T-helper 17 cell (primary cell): ENCODE results near the gene SLC35G2. TPM values are rescaled to one million over a fixed set of nuclear protein-coding genes. Genes with fewer than 3 reads are reported as not detected.
"Not testable (repeated sequence)": the region's sequence is repeated elsewhere in the genome, so short reads cannot be mapped to it uniquely, and the experiment has no call there.

Experiments
- ATAC-seq: fragments of 150-1000 bp; cut with Tn5 transposase; 2 replicates; pipeline ENCODE4 v1.10.0; 2021; ENCODE audit warnings: mild to moderate bottlenecking, moderate library complexity
- DNase-seq, 3 donors: peaks; one replicate each; pipeline versions ENCODE4 v3.0.0 to v3.0.0-alpha.2; 2020 to 2021
- H3K9me3 ChIP-seq: one replicate; pipeline ENCODE4 v1.7.0; 2013; ENCODE audit warnings: low read length, mild to moderate bottlenecking; ENCODE audit not compliant: control insufficient read depth, poor library complexity, severe bottlenecking
- H3K27ac Mint-ChIP-seq: one replicate; pipeline ENCODE4 v1.8.0; 2022; ENCODE audit warnings: mild to moderate bottlenecking, moderate library complexity, mixed read lengths
- H3K27me3 Mint-ChIP-seq: one replicate; pipeline ENCODE4 v1.8.0; 2022; ENCODE audit warnings: mixed read lengths
- H3K36me3 Mint-ChIP-seq: one replicate; pipeline ENCODE4 v1.8.0; 2022; ENCODE audit warnings: low read depth, mixed read lengths
- H3K4me1 Mint-ChIP-seq: one replicate; pipeline ENCODE4 v1.8.0; 2022; ENCODE audit warnings: mild to moderate bottlenecking, mixed read lengths
- H3K4me3 Mint-ChIP-seq: one replicate; pipeline ENCODE4 v1.8.0; 2022; ENCODE audit warnings: mild to moderate bottlenecking, moderate library complexity, mixed read lengths
- total RNA-seq, 4 donors: library from RNA in 2 of 4; stranded (reverse) in 2 of 4; gene quantifications; one replicate each; pipeline ENCODE4 v1.2.3 and lab custom pipeline; 2022 to 2026

The SLC35G2 gene
- total RNA-seq (under 1 TPM in 1 of 2 donors, not detected in 1; 0.15 TPM), total RNA-seq (lab: John Stamatoyannopoulos, UW) (0 to 0.15 reads per million in 2 donors)

- H3K9me3 ChIP-seq, result peaks cover 4% of the 10 kb centered on the region
- Mint-ChIP-seq H3K4me3 (peak within 1 kb of the TSS; percentile 94), H3K27ac (peak within 1 kb of the TSS; percentile 21), H3K27me3 (peaks cover 40% of the 10 kb centered on the region), H3K4me1 (peaks cover 17% of the 10 kb centered on the region), H3K36me3 (peaks cover 7% of the 10 kb centered on the region)
- ATAC-seq (peak; percentile 63), DNase-seq (peak in 2 of 3 donors; percentile 19 to 23)
Measured at GRCh38 chr3:136818769-136819391, at the start of gene SLC35G2. Gene SLC35G2 (plus strand): TSS chr3:136819126. CDS start chr3:136854461, 35,335 bp downstream.

GRCh38 chr3:136772709-136773108 is 46.2 kb upstream of the SLC35G2 start:
- no peak for DNase-seq
- no peak for ATAC-seq
- Mint-ChIP-seq H3K27ac (no peak overlapping the region), H3K4me3 (no peak overlapping the region), H3K36me3 (no peaks in the 10 kb centered on the region), H3K4me1 (no peaks in the 10 kb centered on the region), H3K27me3 (no peaks in the 10 kb centered on the region)
- no peaks in the 10 kb centered on the region for H3K9me3 ChIP-seq

GRCh38 chr3:136778865-136779264 is 40.1 kb upstream of the SLC35G2 start:
- no peak for ATAC-seq
- no peak for DNase-seq
- H3K27ac Mint-ChIP-seq, result no peak overlapping the region
- H3K4me1 Mint-ChIP-seq, result no peaks in the 10 kb centered on the region
- H3K4me3 Mint-ChIP-seq, result no peak overlapping the region
- no peaks in the 10 kb centered on the region for H3K36me3 Mint-ChIP-seq
- H3K27me3 Mint-ChIP-seq, result no peaks in the 10 kb centered on the region
- no peaks in the 10 kb centered on the region for H3K9me3 ChIP-seq

GRCh38 chr3:136780741-136781140 is 38.2 kb upstream of the SLC35G2 start:
- ATAC-seq (no peak), DNase-seq (no peak)
- no peaks in the 10 kb centered on the region for H3K36me3 Mint-ChIP-seq
- no peaks in the 10 kb centered on the region for H3K4me1 Mint-ChIP-seq
- H3K27ac Mint-ChIP-seq, result no peak overlapping the region
- H3K27me3 Mint-ChIP-seq, result no peaks in the 10 kb centered on the region
- no peaks in the 10 kb centered on the region for H3K9me3 ChIP-seq
- no peak overlapping the region for H3K4me3 Mint-ChIP-seq

GRCh38 chr3:136783708-136784191 is 35.2 kb upstream of the SLC35G2 start:
- no peak for DNase-seq
- Mint-ChIP-seq H3K27ac (no peak overlapping the region), H3K27me3 (no peaks in the 10 kb centered on the region), H3K4me3 (no peak overlapping the region), H3K4me1 (peaks cover 8% of the 10 kb centered on the region), H3K36me3 (no peaks in the 10 kb centered on the region)
- ATAC-seq, result no peak
- no peaks in the 10 kb centered on the region for H3K9me3 ChIP-seq

GRCh38 chr3:136787349-136787748 is 31.6 kb upstream of the SLC35G2 start:
- Mint-ChIP-seq H3K27ac (peak overlapping the region; percentile 9), H3K4me3 (no peak overlapping the region), H3K4me1 (peaks cover 13% of the 10 kb centered on the region), H3K36me3 (no peaks in the 10 kb centered on the region), H3K27me3 (peaks cover 11% of the 10 kb centered on the region)
- no peaks in the 10 kb centered on the region for H3K9me3 ChIP-seq
- peak; percentile 89 for ATAC-seq
- DNase-seq, result no peak

- DNase-seq, result no peak
- Mint-ChIP-seq H3K4me1 (peaks cover 13% of the 10 kb centered on the region), H3K4me3 (no peak overlapping the region), H3K27ac (no peak overlapping the region), H3K27me3 (peaks cover 11% of the 10 kb centered on the region), H3K36me3 (no peaks in the 10 kb centered on the region)
- no peaks in the 10 kb centered on the region for H3K9me3 ChIP-seq
- no peak for ATAC-seq
Measured at GRCh38 chr3:136788154-136788553, 30.8 kb upstream of the SLC35G2 start.

GRCh38 chr3:136789976-136790375 is 28.9 kb upstream of the SLC35G2 start:
- Mint-ChIP-seq H3K36me3 (no peaks in the 10 kb centered on the region), H3K4me3 (no peak overlapping the region), H3K27ac (no peak overlapping the region), H3K4me1 (peaks cover 13% of the 10 kb centered on the region), H3K27me3 (peaks cover 20% of the 10 kb centered on the region)
- DNase-seq (no peak), ATAC-seq (no peak)
- no peaks in the 10 kb centered on the region for H3K9me3 ChIP-seq

- peak overlapping the region; percentile 80 for H3K27ac Mint-ChIP-seq
- H3K27me3 Mint-ChIP-seq, result peaks cover 24% of the 10 kb centered on the region
- peaks cover 13% of the 10 kb centered on the region for H3K4me1 Mint-ChIP-seq
- H3K9me3 ChIP-seq, result no peaks in the 10 kb centered on the region
- ATAC-seq (no peak), DNase-seq (no peak)
- no peaks in the 10 kb centered on the region for H3K36me3 Mint-ChIP-seq
- no peak overlapping the region for H3K4me3 Mint-ChIP-seq
Measured at GRCh38 chr3:136790786-136791185, 28.1 kb upstream of the SLC35G2 start.

- Mint-ChIP-seq H3K27me3 (peaks cover 24% of the 10 kb centered on the region), H3K27ac (no peak overlapping the region), H3K4me1 (peaks cover 4% of the 10 kb centered on the region), H3K4me3 (no peak overlapping the region), H3K36me3 (no peaks in the 10 kb centered on the region)
- DNase-seq (no peak), ATAC-seq (no peak)
- no peaks in the 10 kb centered on the region for H3K9me3 ChIP-seq
Measured at GRCh38 chr3:136792556-136793330, 26.2 kb upstream of the SLC35G2 start.

GRCh38 chr3:136801146-136801545 is 17.8 kb upstream of the SLC35G2 start:
- H3K4me1 Mint-ChIP-seq, ATAC-seq, H3K27me3 Mint-ChIP-seq, H3K4me3 Mint-ChIP-seq, H3K9me3 ChIP-seq, H3K27ac Mint-ChIP-seq, H3K36me3 Mint-ChIP-seq, DNase-seq: not testable (repeated sequence)

GRCh38 chr3:136802481-136802996 is 16.4 kb upstream of the SLC35G2 start:
- ATAC-seq (no peak), DNase-seq (no peak)
- Mint-ChIP-seq H3K4me3 (no peak overlapping the region), H3K27me3 (no peaks in the 10 kb centered on the region), H3K36me3 (no peaks in the 10 kb centered on the region), H3K4me1 (peaks cover 2% of the 10 kb centered on the region), H3K27ac (no peak overlapping the region)
- no peaks in the 10 kb centered on the region for H3K9me3 ChIP-seq

GRCh38 chr3:136804141-136804540 is 14.8 kb upstream of the SLC35G2 start:
- Mint-ChIP-seq H3K27ac (no peak overlapping the region), H3K4me1 (peaks cover 2% of the 10 kb centered on the region), H3K4me3 (no peak overlapping the region), H3K36me3 (no peaks in the 10 kb centered on the region), H3K27me3 (no peaks in the 10 kb centered on the region)
- no peak for ATAC-seq
- no peak for DNase-seq
- H3K9me3 ChIP-seq, result no peaks in the 10 kb centered on the region
